ENCODE data around the gene BRI3BP. TPM values are rescaled to one million over a fixed set of nuclear protein-coding genes. Genes with fewer than 3 reads are reported as not detected.

BRI3BP gene

Small RNA genes within 50 kb of the gene (small RNA-seq; reads per million reads assigned to genes)
- not detected for gene AC122688.1 (ENCODE audit: low read depth)
